Ascending aorta (tissue), 2 donors: Measurements from ENCODE around the gene TBC1D2. TPM values are rescaled to one million over a fixed set of nuclear protein-coding genes. Genes with fewer than 3 reads are reported as not detected.

Experiments
- DNase-seq, 2 donors: peaks; one replicate each; pipeline ENCODE4 v3.0.0-alpha.2; 2019; ENCODE audit warnings: low spot score in 2 of 2
- H3K27ac ChIP-seq, 2 donors: fragments of 200-600 bp; sonication (generic); one replicate each; pipeline ENCODE4 v1.5.1; 2016 to 2017; ENCODE audit warnings: mild to moderate bottlenecking in 1 of 2
- H3K27me3 ChIP-seq: fragments of 200-600 bp; sonication (generic); one replicate; pipeline ENCODE4 v1.5.1; 2017
- H3K36me3 ChIP-seq, 2 donors: fragments of 200-600 bp; sonication (generic); one replicate each; pipeline ENCODE4 v1.5.1; 2016
- H3K4me1 ChIP-seq, 2 donors: fragments of 200-600 bp; sonication (generic); one replicate each; pipeline ENCODE4 v1.5.1; 2016 to 2017; ENCODE audit warnings: mild to moderate bottlenecking in 1 of 2
- H3K4me3 ChIP-seq, 2 donors: fragments of 200-600 bp; sonication (generic); one replicate each; pipeline ENCODE4 v1.5.1; 2016 to 2017; ENCODE audit warnings: mild to moderate bottlenecking in 1 of 2
- H3K9me3 ChIP-seq, 2 donors: fragments of 200-600 bp; sonication (generic); one replicate each; pipeline ENCODE4 v1.5.1; 2016
- CTCF ChIP-seq, 3 experiments: fragments of 200-600 bp in 2 of 3; fragments of 450-650 bp in 1 of 3; sonication (generic) in 2 of 3; IDR thresholded peaks; one replicate each; pipeline ENCODE4 v1.5.1; 2016 to 2019; ENCODE audit warnings: antibody characterized with exemption in 3 of 3, mild to moderate bottlenecking in 1 of 3, moderate library complexity in 1 of 3
- intact Hi-C: fragments of 100-400 bp; cut with DNase I; formaldehyde crosslinking; loops from one replicate; pipeline ENCODE4 v1.15.1; 2023
- total RNA-seq: library from RNA; depleted of rRNA; stranded (reverse); fragments of >200 nt; gene quantifications from one replicate; pipeline ENCODE4 v1.1.0, GENCODE V29; 2016

Gene TBC1D2
- total RNA-seq, result 32.5 TPM

- Histone ChIP-seq H3K4me3 (peak within 1 kb of the TSS; percentile 71 to 72), H3K36me3 (no peaks in the 10 kb centered on the region), H3K27me3 (no peaks in the 10 kb centered on the region), H3K4me1 (peaks cover 0 to 15% of the 10 kb centered on the region in 2 donors), H3K9me3 (no peaks in the 10 kb centered on the region), H3K27ac (peak within 1 kb of the TSS; percentile 91 to 95)
- intact Hi-C loops, result loop anchor here (2.0 to 5.0 kb wide), 7 partner anchors 63 to 1568 kb away; partner anchors contain the start of genes ANKS6, CORO2A, NANS and TDRD7
- peak; percentile 81 to 97 for DNase-seq
- peak in 1 of 3 experiments; percentile 10 for TF ChIP-seq CTCF (IDR thresholded peaks at IDR 0.05)
Measured at GRCh38 chr9:98255578-98256296, at the start of gene TBC1D2. TSS of gene TBC1D2 (minus strand) at chr9:98255649. CDS start at chr9:98255541, 108 bp downstream.

- intact Hi-C loops, result no loop called here
- no peak overlapping the region for H3K27ac ChIP-seq
- H3K4me1 ChIP-seq, result no peaks in the 10 kb centered on the region
- no peak overlapping the region for H3K4me3 ChIP-seq
- DNase-seq, result no peak
- TF ChIP-seq CTCF (IDR thresholded peaks at IDR 0.05), result no peak
- H3K36me3 ChIP-seq, result no peaks in the 10 kb centered on the region
- H3K9me3 ChIP-seq, result no peaks in the 10 kb centered on the region
- no peaks in the 10 kb centered on the region for H3K27me3 ChIP-seq
Measured at GRCh38 chr9:98304381-98304780, 48.9 kb upstream of the TBC1D2 start.

DNA sequence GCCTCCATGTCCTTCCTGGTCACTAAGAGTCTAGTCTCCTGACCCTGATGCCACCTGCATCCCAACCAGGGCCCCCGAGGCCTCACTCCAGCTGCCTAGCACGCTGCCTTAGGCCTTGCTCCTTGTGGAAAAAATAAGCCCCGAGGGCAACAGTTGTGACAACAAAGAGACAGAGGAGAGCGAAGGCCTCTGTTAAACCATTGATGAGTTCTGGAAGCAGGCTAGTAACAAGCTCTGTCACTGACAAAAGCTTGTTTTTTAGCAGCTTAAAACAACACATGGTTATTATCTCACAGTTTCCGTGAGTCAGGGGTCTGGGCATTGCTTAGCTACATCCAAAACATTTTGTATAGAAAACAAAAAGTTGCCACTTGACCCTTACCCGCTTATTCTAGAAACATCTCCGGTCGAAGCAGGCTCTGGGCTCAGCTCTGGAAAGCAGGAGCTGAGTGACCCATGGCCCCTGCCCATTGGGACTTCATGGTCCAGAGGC, 48.2 kb upstream of the TBC1D2 start:
- Histone ChIP-seq H3K36me3 (no peaks in the 10 kb centered on the region), H3K9me3 (no peaks in the 10 kb centered on the region), H3K27ac (no peak overlapping the region), H3K4me1 (no peaks in the 10 kb centered on the region), H3K27me3 (no peaks in the 10 kb centered on the region), H3K4me3 (no peak overlapping the region)
- intact Hi-C loops, result no loop called here
- TF ChIP-seq CTCF (IDR thresholded peaks at IDR 0.05), result no peak
- no peak for DNase-seq

- Histone ChIP-seq H3K9me3 (no peaks in the 10 kb centered on the region), H3K27me3 (no peaks in the 10 kb centered on the region), H3K4me3 (no peak overlapping the region), H3K27ac (no peak overlapping the region), H3K4me1 (no peaks in the 10 kb centered on the region), H3K36me3 (no peaks in the 10 kb centered on the region)
- no peak for DNase-seq
- intact Hi-C loops, result no loop called here
- TF ChIP-seq CTCF (IDR thresholded peaks at IDR 0.05), result no peak
Measured at GRCh38 chr9:98302938-98303632, 47.6 kb upstream of the TBC1D2 start.

DNA sequence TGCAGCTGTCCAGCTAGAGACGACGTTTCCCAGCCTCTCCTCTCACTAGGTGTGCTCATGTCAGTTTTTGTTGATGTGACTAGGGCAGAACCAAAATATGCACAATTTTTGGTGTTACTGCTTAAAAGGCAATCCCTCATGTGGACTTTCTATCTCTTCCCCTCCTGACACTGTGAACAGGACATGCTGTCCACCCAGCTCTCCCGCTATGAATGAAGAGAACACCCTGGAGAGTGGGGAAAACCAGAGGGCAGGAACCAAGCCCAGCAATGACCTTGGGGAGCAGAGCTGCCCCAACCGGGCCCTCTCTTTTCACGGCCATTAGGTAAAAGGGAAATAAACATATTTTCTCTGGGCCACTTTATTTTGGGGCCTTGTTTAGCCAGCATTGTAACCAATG, 46.7 kb upstream of the TBC1D2 start:
- TF ChIP-seq CTCF (IDR thresholded peaks at IDR 0.05), result no peak

More for the DNA sequence above, 46.7 kb upstream of the TBC1D2 start:
- Histone ChIP-seq H3K27me3 (no peaks in the 10 kb centered on the region), H3K4me1 (no peaks in the 10 kb centered on the region), H3K9me3 (no peaks in the 10 kb centered on the region), H3K27ac (no peak overlapping the region), H3K36me3 (no peaks in the 10 kb centered on the region), H3K4me3 (no peak overlapping the region)
- intact Hi-C loops, result no loop called here
- DNase-seq, result no peak
